H54 (cell line): ENCODE data around the gene SPOCD1.

Source experiments
- DNase-seq: peaks from one replicate; pipeline ENCODE4 v3.0.0; 2011; ENCODE audit warnings: low spot score, mixed read lengths; ENCODE audit not compliant: insufficient read length
- FAIRE-seq: peaks from 3 replicates; lab custom pipeline; 2011; peaks lifted over from hg19 to GRCh38; lab: Jason Lieb, UNC
- POLR2A ChIP-seq: IDR thresholded peaks from 2 replicates; pipeline ENCODE4 v1.6.1; 2011; ENCODE audit warnings: low read depth, mild to moderate bottlenecking, low read length

The SPOCD1 gene

DNA sequence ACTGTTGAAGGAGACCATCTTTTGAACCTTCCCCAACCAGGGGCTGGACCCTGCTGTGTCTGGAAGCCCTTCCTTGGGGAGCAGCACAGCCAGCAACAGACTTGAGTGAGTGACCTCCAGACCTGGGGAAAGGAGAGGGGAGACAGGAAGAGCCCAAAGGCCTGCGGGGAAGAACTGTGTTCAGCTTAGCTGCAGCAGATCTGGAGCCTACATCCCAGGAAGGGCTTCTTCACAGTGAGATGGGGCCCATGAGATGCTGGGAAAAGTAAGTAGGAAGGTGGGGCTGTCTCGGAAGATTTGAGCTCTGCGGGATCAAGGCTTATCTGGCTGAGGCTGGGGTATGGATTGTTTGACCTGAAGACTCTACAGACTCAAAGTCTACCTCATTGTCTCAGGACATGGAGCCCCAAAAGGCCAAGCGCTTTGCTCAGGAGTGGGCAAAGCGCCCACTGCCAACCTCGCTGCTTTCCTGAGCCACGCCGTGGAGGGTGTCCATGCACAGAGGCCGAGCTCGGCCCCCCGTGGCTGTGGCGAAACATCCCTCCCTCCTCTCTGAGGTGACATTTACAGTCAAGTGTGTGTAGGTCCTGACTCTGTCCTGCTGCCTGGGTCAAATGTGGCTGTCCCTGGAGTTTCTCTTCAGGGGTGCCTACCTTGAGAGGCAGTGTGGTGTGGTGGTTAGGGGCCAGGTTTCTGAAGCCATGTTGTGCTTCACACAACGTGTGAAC, 24.5 kb downstream of the SPOCD1 start:
- TF ChIP-seq POLR2A, result no peak
- FAIRE-seq (no peak), DNase-seq (no peak)

DNA sequence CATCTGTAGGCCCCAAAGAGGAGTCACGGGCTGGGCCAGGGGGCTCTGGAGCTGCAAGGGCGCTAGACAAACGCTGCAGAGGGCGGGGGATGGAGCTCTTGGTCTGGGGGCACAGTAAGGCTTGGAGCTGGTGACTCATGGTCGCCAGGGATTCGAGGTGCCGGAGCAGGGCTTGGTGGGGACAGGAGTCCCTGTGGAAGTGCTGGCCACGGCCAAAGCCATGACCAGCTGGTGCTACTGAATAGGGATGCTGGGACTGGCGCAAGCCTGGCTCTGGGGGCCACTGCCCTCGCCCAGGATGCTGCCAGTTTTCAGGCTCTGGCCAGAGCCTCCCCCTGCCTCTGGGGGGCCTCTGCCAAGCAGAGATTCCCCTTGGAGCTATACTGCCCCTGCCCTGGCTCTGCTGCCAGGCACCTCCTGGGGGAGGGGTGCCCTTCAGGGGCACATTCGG, 25.2 kb downstream of the SPOCD1 start:
- DNase-seq (no peak), FAIRE-seq (no peak)
- TF ChIP-seq POLR2A, result no peak

DNA sequence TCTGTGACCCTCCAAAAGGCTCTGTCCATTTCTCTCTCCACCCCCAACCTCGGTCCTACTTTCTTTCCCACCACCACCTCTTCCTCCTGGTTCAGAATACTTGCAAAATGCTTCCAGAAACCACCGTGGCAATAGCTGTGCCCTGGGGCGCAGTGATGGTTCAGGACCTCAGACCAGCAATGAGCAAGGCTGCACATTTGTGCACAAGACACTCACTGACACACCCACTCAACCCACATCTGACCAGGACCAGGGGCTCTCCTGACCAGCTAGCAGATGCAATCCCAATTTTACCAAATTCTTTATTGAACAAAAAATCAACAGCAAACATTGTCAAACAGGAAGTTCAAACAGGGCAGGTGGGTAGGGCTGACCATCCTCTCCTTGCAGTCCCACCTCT, 25.7 kb downstream of the SPOCD1 start:
- DNase-seq (no peak), FAIRE-seq (no peak)
- TF ChIP-seq POLR2A, result no peak

DNA sequence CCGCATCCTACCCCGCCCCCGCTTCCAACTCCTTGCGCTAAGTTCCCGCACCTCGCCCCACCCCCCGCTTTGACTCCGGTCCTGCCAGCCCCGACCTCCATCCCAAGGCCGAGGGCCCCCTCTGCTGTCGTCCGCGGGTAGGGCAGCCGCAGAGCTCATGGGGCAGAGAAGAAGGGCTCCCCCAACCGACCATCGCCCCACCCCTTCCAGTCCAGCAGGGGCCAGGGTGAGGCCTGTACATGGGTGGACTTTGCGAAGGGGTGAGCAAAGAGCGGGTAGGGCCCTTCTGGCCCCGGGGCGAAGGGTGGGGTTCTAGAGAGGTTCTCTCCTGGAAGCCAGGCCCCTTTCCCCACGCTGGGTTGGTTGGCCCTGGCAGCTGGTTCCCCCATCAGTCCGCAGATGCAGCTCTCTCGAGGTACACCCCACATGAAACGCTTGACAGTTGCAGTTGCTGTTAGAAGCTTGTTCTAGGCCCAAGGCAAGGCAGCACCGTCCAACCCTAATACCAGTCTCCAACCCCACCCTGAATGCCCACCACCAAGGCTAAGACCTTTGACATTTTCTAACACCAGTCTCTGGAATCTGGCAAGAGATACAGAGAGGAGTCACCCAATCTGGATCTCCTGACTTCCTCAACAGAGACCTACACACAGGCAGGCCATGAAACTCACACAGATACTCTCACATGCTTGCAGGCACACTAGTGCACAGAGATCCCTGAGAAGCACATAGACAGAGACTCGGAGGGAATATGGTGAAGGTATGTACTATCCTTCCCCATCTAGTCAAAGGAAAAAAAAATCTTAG, 26.4 kb downstream of the SPOCD1 start:
- no peak for TF ChIP-seq POLR2A
- FAIRE-seq (no peak), DNase-seq (peak; percentile 89)

DNA sequence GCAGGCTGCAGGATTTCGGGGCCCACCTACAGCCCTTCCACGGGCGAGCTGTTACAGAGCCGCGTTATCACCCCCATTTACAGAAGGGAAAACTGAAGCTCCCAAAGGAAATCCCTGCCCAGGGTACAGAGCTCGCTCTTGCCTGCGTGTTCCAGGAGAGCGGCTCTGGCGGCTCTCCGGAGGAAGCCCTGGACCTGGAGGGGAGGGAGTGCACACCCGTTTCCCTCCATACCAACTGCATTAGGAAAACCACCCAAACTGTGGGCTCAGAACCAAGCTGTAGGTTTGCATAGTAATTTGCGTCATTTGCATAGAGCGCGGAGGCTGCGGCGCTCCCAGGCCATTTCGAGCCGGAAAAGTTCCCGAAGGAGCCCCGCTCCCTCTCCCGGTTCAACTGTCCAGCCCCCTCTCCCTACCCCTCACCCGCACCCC, 27.0 kb downstream of the SPOCD1 start:
- no peak for TF ChIP-seq POLR2A
- FAIRE-seq (no peak), DNase-seq (no peak)

DNA sequence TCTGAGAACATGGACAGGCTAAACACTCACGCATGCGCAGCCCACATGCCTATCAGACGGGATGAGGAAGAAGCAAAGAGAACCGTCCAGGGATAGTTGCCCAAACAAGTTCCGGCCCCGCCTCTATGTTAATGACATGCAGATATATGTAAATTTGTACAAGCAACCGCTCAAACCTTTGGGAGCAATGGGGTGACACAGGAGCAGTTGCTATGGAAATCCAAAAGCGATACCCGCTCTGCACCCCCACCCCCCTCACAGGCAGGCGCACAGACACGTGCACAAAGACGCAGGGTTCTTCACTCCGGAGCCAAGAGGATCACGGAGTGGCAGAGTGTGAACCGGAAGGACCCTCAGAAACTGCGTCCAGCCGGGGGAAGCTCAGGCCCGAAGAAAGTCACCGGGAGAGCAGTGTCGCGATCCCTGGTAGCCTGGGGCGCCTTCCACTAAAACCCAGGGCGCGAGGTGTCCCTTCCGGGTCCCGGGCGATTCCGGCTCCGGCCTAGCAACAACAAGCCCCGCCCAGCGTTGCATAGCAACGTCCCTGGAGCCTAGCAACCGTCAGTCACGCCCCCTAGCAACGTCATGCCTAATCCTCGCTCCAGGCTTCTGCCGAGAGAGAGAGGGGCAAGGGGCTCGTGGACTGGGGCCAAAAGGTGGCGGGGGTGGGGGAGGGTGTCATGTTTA, 27.5 kb downstream of the SPOCD1 start:
- peak; percentile 62 for TF ChIP-seq POLR2A
- FAIRE-seq (peak; percentile 11), DNase-seq (peak; percentile 82)

DNA sequence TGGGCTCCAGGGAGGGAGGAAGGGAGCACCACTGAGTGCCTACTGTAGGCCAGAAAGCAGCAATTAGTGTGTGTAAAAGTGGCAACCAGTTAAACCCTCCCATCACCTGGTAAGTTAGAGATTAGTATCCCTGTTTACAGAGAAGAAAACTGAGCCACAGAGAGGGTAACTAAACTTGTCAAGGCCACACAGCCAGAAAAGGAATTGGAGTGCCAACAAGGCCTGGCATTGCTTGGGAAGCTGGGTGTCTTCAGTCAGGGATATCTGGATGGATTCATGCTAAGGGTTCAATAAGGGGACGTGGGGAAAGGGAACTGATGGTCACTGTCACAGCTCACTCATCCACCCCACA, 28.1 kb downstream of the SPOCD1 start:
- TF ChIP-seq POLR2A, result no peak
- no peak for DNase-seq
- no peak for FAIRE-seq

DNA sequence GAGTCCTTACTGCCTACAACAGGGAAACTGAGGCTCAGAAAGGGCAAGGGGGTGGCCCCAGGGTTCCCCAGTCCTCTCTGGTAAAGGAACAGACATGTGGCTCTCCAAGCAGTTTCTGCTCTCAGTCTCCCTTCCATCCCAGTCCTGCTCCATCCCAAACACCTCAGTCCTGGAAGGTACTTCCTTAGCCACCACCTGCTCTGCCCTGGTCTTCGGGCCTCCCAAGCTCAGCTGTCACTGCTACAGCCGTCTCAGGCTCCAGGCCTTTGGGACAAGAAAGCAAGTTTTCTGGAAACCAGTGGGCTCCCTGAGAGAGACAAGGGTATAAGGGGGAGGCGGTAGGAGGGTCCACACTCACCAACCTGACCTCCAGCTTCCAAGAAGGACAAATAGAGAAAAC, 28.6 kb downstream of the SPOCD1 start:
- no peak for DNase-seq
- no peak for TF ChIP-seq POLR2A
- no peak for FAIRE-seq

DNA sequence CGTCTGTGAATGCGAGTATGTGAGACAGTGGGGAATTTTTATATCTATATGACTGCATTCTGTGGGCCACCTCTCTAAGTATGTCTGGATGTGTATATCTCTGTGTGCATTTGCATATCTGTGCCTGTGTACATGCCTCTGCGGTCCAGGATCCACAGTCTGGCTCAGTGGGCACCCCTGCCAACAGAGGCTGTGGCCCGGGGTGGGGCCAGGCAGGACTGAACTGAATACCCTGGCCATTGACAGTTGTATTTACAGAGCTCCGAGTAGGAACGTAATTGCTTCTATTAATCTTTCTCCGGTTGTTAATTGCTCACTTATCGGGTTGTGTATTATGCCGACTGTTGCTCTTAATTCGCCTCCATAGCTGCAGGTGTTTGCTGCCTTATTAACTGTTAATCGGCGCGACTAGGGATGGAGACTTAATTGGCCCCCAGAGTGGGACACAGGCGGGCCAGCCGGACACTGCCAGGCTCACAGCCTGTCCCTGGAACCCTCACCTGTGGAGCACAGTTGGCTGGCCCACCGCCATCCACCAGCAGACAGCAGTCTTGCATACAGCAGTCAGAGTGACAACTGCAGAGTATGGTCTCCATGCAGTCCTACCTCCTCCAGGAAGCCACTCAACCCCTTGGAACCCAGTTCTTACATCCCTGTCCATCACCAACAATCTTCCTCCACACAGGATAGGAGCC, 29.3 kb downstream of the SPOCD1 start:
- FAIRE-seq, result no peak
- DNase-seq, result no peak
- no peak for TF ChIP-seq POLR2A

DNA sequence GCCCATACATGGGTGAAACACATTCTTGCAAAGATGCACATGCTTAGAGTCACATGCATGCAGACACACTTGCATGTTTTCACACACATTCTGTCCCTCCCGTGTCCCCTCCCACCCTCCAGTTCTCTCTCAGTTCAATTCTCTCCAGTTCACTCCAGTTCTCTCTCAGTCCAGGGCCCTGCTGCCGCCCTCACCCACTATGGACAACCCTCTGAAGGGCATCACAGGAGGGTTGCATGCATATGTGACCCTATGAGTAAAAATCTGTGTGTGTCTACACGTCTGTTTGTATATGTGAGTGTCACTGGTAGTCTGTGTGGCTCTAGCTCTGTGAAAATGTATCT, 29.9 kb downstream of the SPOCD1 start:
- TF ChIP-seq POLR2A, result no peak
- DNase-seq (no peak), FAIRE-seq (no peak)

DNA sequence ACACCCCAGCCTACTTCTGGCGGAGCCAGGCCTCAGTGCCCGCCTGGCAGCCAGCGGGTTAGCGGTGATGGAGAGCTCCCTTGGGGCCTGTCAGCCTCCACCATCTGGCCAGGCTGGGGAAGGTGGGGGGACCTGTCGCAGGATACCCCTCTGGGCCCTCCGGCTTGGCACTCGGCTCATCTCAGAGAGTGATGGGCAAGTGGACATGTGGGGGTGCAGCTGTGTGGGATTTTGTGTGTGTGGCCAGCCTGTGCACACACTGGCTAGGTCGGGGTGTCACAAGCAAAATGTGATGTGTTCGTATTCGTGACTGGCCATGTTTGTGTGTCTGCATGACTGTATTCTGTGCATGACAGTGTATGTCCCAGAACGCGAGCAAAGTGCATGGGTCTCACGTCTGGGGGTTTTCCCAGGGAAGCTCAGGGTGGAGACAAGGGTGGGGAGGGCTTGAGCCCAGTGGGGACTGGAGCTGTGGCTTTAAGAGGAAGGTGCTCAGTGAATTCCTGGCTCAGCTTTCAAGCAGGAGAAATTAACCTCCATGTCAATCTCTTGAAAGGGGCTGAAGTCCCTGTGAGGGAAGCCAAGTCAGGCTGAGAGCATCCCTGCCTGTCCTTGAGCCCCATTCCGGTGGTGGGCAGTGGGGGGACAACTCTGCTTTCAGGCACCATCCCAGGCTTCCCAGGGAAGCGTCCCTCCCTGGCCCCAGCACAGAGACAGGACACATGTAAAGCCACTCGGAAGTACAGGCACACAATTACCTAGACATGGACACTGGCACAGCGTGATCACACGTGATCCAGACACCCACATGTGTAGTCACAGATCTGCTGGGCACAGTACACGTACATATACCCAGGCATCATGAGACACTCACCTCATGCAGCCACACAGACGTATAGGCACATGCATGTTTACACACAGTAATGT, 30.5 kb downstream of the SPOCD1 start:
- DNase-seq (no peak), FAIRE-seq (no peak)
- no peak for TF ChIP-seq POLR2A

DNA sequence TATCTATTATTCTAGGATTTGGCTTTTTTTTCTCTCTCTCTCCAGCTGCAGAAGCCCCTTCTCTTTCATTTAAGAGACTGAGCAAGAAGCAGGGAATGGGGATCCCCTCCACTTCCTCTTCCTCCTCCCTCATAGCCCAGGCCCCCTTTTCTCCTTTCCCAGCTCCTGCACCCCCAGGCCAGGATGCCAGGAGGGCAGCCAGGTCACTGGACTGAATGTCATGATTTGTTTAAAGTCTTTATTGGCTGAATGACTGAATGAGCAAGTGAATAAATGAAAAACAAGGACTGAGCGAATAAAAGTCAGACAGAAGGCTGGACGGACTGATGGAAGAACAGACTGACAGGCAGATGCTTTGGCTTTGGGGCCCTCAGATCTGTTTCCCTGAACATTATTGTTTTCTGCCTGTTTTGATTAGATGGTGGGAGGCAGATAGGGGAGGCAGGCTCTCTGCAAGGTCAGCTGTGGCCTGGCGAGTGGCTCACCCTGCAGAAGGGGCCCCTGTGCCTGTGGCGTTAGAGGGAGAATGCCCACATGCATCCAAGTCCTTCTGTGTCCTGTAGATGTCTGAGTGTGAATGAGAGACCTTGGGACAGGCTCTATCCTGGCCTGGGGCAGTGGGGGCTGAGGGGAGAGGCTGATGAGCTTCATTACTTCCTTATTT, 31.3 kb downstream of the SPOCD1 start:
- DNase-seq (no peak), FAIRE-seq (no peak)
- no peak for TF ChIP-seq POLR2A
